ENCODE results near the gene CCL14. TPM values are rescaled to one million over a fixed set of nuclear protein-coding genes. Genes with fewer than 3 reads are reported as not detected.
"Not testable (repeated sequence)": the region's sequence is repeated elsewhere in the genome, so short reads cannot be mapped to it uniquely, and the experiment has no call there.

CCL14 gene
- total and polyA plus RNA-seq, 2 of the 13 experiments (the other 11 are each of a cell fraction or from before 2014, with no cell fraction given) = 1.1 to 1.7 TPM

DNA sequence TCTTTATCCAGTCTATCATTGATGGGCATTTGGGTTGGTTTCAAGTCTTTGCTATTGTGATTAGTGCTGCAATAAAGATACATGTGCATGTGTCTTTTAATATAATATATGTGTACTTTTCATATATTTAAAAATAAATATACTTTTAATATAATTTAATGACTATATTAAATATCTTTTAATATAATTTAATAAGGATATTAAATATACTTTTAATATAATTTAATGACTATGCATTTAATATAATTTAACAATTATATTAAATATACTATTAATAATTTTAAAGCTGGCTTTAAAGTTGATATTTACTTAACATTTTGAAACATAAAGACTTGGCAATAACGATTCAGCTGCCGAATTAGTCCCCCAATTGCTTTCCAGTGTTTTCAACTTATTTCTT lies 30.0 kb upstream of the CCL14 start:
- no peaks in the 10 kb centered on the region for H3K36me3 ChIP-seq (replicated peaks in 1 of 2; ENCODE audit: control insufficient read depth in 1 of 2, insufficient read depth in 2 of 2, low read length in 2 of 2)
- BruUV-seq (replicated peaks) = no TSS peak
- no peaks in the 10 kb centered on the region for H3K79me2 ChIP-seq (ENCODE audit: insufficient read depth, low read length)
- in situ Hi-C loops (cut with HindIII; ENCODE audit: extremely low pct_ligation_motif_present, low pct_unique_long_range_greater_than_20kb) (no loop called here), intact Hi-C loops (cut with micrococcal nuclease; ENCODE audit: unreplicated experiment) (no loop called here)
- peaks cover 8% of the 10 kb centered on the region; the same call in 1 of the 2 replicates for H3K4me1 ChIP-seq (ENCODE audit: insufficient read depth, low read length)
- POLR2A ChIA-PET = no interaction called here
- H3K27ac ChIP-seq (ENCODE audit: extremely low read length, insufficient read depth, low read length) = no peak overlapping the region
- FAIRE-seq (no peak), ATAC-seq (no peak), DNase-seq (ENCODE audit: low spot score) (no peak)
- no peak overlapping the region for H3K4me2 ChIP-seq (ENCODE audit: low read depth, low read length)
- CTCF ChIA-PET (ENCODE audit: low intra/inter-chr PET ratio, low total read pairs) = no interaction called here
- no peaks in the 10 kb centered on the region for H3K9me3 ChIP-seq (ENCODE audit: low read length)
- no peak overlapping the region for H3K4me3 ChIP-seq (replicated peaks in 1 of 3; ENCODE audit: insufficient read depth in 1 of 3, low read depth in 2 of 3, low read length in 3 of 3)
- H3K27me3 ChIP-seq (ENCODE audit: control insufficient read depth in 1 of 2, insufficient read depth in 2 of 2, low read length in 2 of 2) = no peaks in the 10 kb centered on the region; a peak in 1 of 5 replicates
- H4K20me1 ChIP-seq (ENCODE audit: insufficient read depth, low read length) = no peaks in the 10 kb centered on the region
- WGBS (ENCODE audit: low lambda C conversion rate) = 68% methylated on average over 2 of the region's 2 CpGs
- H2AFZ ChIP-seq (ENCODE audit: low read length) = no peak overlapping the region
- H3K9ac ChIP-seq (ENCODE audit: insufficient read depth, low read depth, low read length) = no peak overlapping the region
- TF ChIP-seq, protein P1, sequence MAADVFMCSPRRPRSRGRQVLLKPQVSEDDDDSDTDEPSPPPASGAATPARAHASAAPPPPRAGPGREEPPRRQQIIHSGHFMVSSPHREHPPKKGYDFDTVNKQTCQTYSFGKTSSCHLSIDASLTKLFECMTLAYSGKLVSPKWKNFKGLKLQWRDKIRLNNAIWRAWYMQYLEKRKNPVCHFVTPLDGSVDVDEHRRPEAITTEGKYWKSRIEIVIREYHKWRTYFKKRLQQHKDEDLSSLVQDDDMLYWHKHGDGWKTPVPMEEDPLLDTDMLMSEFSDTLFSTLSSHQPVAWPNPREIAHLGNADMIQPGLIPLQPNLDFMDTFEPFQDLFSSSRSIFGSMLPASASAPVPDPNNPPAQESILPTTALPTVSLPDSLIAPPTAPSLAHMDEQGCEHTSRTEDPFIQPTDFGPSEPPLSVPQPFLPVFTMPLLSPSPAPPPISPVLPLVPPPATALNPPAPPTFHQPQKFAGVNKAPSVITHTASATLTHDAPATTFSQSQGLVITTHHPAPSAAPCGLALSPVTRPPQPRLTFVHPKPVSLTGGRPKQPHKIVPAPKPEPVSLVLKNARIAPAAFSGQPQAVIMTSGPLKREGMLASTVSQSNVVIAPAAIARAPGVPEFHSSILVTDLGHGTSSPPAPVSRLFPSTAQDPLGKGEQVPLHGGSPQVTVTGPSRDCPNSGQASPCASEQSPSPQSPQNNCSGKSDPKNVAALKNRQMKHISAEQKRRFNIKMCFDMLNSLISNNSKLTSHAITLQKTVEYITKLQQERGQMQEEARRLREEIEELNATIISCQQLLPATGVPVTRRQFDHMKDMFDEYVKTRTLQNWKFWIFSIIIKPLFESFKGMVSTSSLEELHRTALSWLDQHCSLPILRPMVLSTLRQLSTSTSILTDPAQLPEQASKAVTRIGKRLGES (CRISPR knock-in tag; IDR thresholded peaks at IDR 0.05; ENCODE audit: borderline replicate concordance) = no peak
- TF ChIP-seq SAFB2 (CRISPR knock-in tag; IDR thresholded peaks at IDR 0.05; ENCODE audit: borderline replicate concordance, low read depth) (no peak), HDAC1 (CRISPR knock-in tag; IDR thresholded peaks at IDR 0.05) (no peak), SRSF9 (IDR thresholded peaks at IDR 0.05; ENCODE audit: borderline replicate concordance, insufficient read depth, low read depth, low read length, poor library complexity, severe bottlenecking) (no peak), DPF2 (CRISPR knock-in tag; IDR thresholded peaks at IDR 0.05; ENCODE audit: borderline replicate concordance, low read depth) (no peak), HNRNPK (IDR thresholded peaks at IDR 0.05; ENCODE audit: low read depth, low read length, poor library complexity, severe bottlenecking) (no peak), ZNF570 (CRISPR knock-in tag; IDR thresholded peaks at IDR 0.05; ENCODE audit: borderline replicate concordance) (no peak), MAFK (conservative IDR thresholded peaks at IDR 0.05 in 1 of 2, IDR thresholded peaks at IDR 0.05 in 1 of 2; ENCODE audit: low read length in 2 of 2) (no peak), CCAR2 (optimal IDR thresholded peaks at IDR 0.05; ENCODE audit: low read depth, low read length) (no peak), NCOA1 (CRISPR knock-in tag; IDR thresholded peaks at IDR 0.05) (no peak)
- TF ChIP-seq, protein P2, sequence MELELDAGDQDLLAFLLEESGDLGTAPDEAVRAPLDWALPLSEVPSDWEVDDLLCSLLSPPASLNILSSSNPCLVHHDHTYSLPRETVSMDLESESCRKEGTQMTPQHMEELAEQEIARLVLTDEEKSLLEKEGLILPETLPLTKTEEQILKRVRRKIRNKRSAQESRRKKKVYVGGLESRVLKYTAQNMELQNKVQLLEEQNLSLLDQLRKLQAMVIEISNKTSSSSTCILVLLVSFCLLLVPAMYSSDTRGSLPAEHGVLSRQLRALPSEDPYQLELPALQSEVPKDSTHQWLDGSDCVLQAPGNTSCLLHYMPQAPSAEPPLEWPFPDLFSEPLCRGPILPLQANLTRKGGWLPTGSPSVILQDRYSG (CRISPR knock-in tag; IDR thresholded peaks at IDR 0.05) = no peak

DNA sequence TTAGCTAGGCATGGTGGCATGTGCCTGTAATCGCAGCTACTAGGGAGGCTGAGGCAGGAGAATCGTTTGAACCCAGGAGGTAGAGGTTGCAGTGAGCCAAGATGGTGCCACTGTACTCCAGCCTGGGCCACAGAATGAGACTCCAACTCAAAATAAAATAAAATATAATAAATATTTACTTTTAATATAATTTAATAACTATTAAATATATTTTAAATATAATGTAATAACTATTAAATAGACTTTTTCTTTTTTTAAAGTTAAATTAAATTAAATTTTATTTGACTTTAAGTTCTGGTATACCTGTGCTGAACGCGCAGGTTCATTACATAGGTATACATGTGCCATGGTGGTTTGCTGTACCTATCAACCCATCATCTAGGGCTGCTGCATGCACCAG lies 29.4 kb upstream of the CCL14 start:
- in situ Hi-C loops (cut with HindIII; ENCODE audit: extremely low pct_ligation_motif_present, low pct_unique_long_range_greater_than_20kb); ATAC-seq; FAIRE-seq; POLR2A ChIA-PET; intact Hi-C loops (cut with micrococcal nuclease; ENCODE audit: unreplicated experiment); H3K9ac ChIP-seq (ENCODE audit: insufficient read depth, low read depth, low read length); H3K9me3 ChIP-seq (ENCODE audit: low read length); H3K79me2 ChIP-seq (ENCODE audit: insufficient read depth, low read length); H3K27me3 ChIP-seq (ENCODE audit: control insufficient read depth in 1 of 2, insufficient read depth in 2 of 2, low read length in 2 of 2); H3K4me3 ChIP-seq (replicated peaks in 1 of 3; ENCODE audit: insufficient read depth in 1 of 3, low read depth in 2 of 3, low read length in 3 of 3); H4K20me1 ChIP-seq (ENCODE audit: insufficient read depth, low read length); H3K4me1 ChIP-seq (ENCODE audit: insufficient read depth, low read length); DNase-seq (ENCODE audit: low spot score); H3K27ac ChIP-seq (ENCODE audit: extremely low read length, insufficient read depth, low read length); CTCF ChIA-PET (ENCODE audit: low intra/inter-chr PET ratio, low total read pairs); H3K4me2 ChIP-seq (ENCODE audit: low read depth, low read length); H2AFZ ChIP-seq (ENCODE audit: low read length); H3K36me3 ChIP-seq (replicated peaks in 1 of 2; ENCODE audit: control insufficient read depth in 1 of 2, insufficient read depth in 2 of 2, low read length in 2 of 2); BruUV-seq (replicated peaks): not testable (repeated sequence)
- WGBS (ENCODE audit: low lambda C conversion rate) = 72% methylated on average over 4 of the region's 4 CpGs
